ENCODE results near the gene MAP3K14. TPM values are rescaled to one million over a fixed set of nuclear protein-coding genes. Genes with fewer than 3 reads are reported as not detected.

Gene MAP3K14
- total and polyA plus RNA-seq, 4 donors: 2.2 to 9.3 (median 5.3) TPM

GRCh38 chr17:45339646-45340605 lies 23.1 kb upstream of the MAP3K14 start:
- Histone ChIP-seq H3K27ac (ENCODE audit: low read depth, low read length) (no peak overlapping the region), H3K27me3 (ENCODE audit: control insufficient read depth, insufficient read depth, low read length) (no peaks in the 10 kb centered on the region), H3K4me3 (ENCODE audit: low read depth, low read length) (no peak overlapping the region), H3K9me3 (ENCODE audit: control insufficient read depth, insufficient read depth, low read length) (no peaks in the 10 kb centered on the region), H3K36me3 (ENCODE audit: control insufficient read depth, insufficient read depth, low read length) (no peaks in the 10 kb centered on the region), H3K4me1 (ENCODE audit: control insufficient read depth, insufficient read depth, low read length) (peaks cover 12% of the 10 kb centered on the region)
- no peak for DNase-seq (ENCODE audit: low read depth in 4 of 6, low spot score in 6 of 6)
- WGBS (ENCODE audit: insufficient coverage): 92% methylated on average over 7 of the region's 8 CpGs

DNA sequence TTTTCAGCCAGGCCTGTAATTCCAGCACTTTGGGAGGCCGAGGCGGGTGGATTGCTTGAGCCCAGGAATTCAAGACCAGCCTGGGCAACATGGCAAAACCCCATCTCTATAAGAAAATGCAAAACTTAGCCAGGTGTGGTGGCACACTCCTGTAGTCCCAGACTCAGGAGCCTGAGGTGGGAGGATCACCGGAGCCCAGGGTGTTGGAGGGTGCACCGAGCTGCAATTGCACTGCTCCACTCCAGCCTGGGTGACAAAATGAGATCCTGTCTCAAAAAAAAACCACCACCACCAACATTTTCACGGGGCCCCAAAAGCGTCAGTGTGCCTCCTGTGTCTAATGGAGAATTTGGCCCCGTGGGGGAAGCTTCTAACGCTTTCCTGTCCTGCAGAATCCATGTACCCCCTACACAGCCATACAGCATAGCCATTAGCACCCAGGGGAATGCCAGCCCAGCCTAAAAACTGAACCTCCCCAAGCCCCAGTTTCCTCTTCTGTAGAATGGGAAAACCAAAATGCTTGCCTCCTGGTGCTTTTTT lies 22.2 kb upstream of the MAP3K14 start:
- H3K36me3 ChIP-seq (ENCODE audit: control insufficient read depth, insufficient read depth, low read length): no peaks in the 10 kb centered on the region
- H3K4me3 ChIP-seq (ENCODE audit: low read depth, low read length): no peak overlapping the region
- no peaks in the 10 kb centered on the region for H3K9me3 ChIP-seq (ENCODE audit: control insufficient read depth, insufficient read depth, low read length)
- peaks cover 12% of the 10 kb centered on the region for H3K4me1 ChIP-seq (ENCODE audit: control insufficient read depth, insufficient read depth, low read length)
- no peaks in the 10 kb centered on the region for H3K27me3 ChIP-seq (ENCODE audit: control insufficient read depth, insufficient read depth, low read length)
- 88% methylated on average over 3 of the region's 8 CpGs for WGBS (ENCODE audit: insufficient coverage)
- DNase-seq (ENCODE audit: low read depth in 4 of 6, low spot score in 6 of 6): no peak
- H3K27ac ChIP-seq (ENCODE audit: low read depth, low read length): no peak overlapping the region

GRCh38 chr17:45338023-45338781 lies 21.4 kb upstream of the MAP3K14 start:
- H3K27me3 ChIP-seq (ENCODE audit: control insufficient read depth, insufficient read depth, low read length): no peaks in the 10 kb centered on the region
- H3K9me3 ChIP-seq (ENCODE audit: control insufficient read depth, insufficient read depth, low read length): no peaks in the 10 kb centered on the region
- H3K36me3 ChIP-seq (ENCODE audit: control insufficient read depth, insufficient read depth, low read length): no peaks in the 10 kb centered on the region
- no peak for DNase-seq (ENCODE audit: low read depth in 4 of 6, low spot score in 6 of 6)
- H3K27ac ChIP-seq (ENCODE audit: low read depth, low read length): no peak overlapping the region
- H3K4me3 ChIP-seq (ENCODE audit: low read depth, low read length): no peak overlapping the region
- peaks cover 12% of the 10 kb centered on the region for H3K4me1 ChIP-seq (ENCODE audit: control insufficient read depth, insufficient read depth, low read length)
- 85% methylated on average over 10 of the region's 15 CpGs for WGBS (ENCODE audit: insufficient coverage)

DNA sequence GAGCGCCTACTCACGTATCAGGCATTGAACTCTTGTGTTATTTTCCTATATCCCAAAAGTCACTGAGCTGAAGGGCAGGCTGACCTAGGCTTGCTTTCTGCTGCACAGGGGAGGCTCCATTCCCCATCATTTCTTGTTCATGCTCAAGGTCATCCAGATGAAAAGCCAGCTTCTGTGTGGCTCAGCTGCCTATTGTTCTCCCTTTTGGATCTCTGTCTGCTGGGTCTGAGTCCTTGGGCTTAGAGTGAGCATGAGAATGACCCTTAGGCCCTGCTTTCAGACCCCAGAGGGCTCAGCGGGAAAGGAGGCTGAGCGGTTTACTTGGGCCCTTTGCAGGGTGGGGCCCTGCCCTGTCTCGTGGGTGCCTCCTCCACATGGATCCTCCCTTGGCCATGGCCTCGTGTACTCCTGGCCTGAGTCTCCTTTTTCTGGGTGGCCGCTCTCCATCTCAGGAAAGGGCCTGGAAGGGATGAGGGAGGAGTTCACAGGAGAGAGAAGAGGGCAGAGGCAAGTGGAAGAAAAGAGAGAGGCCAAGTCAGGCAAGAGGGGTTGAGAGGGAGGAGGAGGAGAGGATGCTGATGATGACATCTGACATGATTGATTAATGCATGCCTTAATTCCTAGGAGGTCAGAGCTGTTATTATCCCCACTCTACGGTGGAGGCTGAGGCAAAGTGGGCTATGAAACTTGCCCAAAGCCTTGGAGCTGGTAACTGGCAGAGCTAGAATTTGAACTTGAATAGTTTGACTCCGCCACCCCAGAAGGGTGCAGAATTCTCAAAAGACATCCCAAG lies 19.8 kb upstream of the MAP3K14 start:
- no peak overlapping the region for H3K27ac ChIP-seq (ENCODE audit: low read depth, low read length)
- 84% methylated on average over 9 of the region's 9 CpGs for WGBS (ENCODE audit: insufficient coverage)
- H3K36me3 ChIP-seq (ENCODE audit: control insufficient read depth, insufficient read depth, low read length): no peaks in the 10 kb centered on the region
- H3K9me3 ChIP-seq (ENCODE audit: control insufficient read depth, insufficient read depth, low read length): no peaks in the 10 kb centered on the region
- no peaks in the 10 kb centered on the region for H3K27me3 ChIP-seq (ENCODE audit: control insufficient read depth, insufficient read depth, low read length)
- peaks cover 7% of the 10 kb centered on the region for H3K4me1 ChIP-seq (ENCODE audit: control insufficient read depth, insufficient read depth, low read length)
- H3K4me3 ChIP-seq (ENCODE audit: low read depth, low read length): no peak overlapping the region
- DNase-seq (ENCODE audit: low read depth in 4 of 6, low spot score in 6 of 6): no peak

- H3K9me3 ChIP-seq (ENCODE audit: control insufficient read depth, insufficient read depth, low read length): no peaks in the 10 kb centered on the region
- H3K27me3 ChIP-seq (ENCODE audit: control insufficient read depth, insufficient read depth, low read length): no peaks in the 10 kb centered on the region
- no peak overlapping the region for H3K4me3 ChIP-seq (ENCODE audit: low read depth, low read length)
- peaks cover 5% of the 10 kb centered on the region for H3K4me1 ChIP-seq (ENCODE audit: control insufficient read depth, insufficient read depth, low read length)
- no peak overlapping the region for H3K27ac ChIP-seq (ENCODE audit: low read depth, low read length)
- no peaks in the 10 kb centered on the region for H3K36me3 ChIP-seq (ENCODE audit: control insufficient read depth, insufficient read depth, low read length)
- 80% methylated on average over 4 of the region's 5 CpGs for WGBS (ENCODE audit: insufficient coverage)
- DNase-seq (ENCODE audit: low read depth in 4 of 6, low spot score in 6 of 6): no peak
Measured at GRCh38 chr17:45335721-45336120, 18.9 kb upstream of the MAP3K14 start.

DNA sequence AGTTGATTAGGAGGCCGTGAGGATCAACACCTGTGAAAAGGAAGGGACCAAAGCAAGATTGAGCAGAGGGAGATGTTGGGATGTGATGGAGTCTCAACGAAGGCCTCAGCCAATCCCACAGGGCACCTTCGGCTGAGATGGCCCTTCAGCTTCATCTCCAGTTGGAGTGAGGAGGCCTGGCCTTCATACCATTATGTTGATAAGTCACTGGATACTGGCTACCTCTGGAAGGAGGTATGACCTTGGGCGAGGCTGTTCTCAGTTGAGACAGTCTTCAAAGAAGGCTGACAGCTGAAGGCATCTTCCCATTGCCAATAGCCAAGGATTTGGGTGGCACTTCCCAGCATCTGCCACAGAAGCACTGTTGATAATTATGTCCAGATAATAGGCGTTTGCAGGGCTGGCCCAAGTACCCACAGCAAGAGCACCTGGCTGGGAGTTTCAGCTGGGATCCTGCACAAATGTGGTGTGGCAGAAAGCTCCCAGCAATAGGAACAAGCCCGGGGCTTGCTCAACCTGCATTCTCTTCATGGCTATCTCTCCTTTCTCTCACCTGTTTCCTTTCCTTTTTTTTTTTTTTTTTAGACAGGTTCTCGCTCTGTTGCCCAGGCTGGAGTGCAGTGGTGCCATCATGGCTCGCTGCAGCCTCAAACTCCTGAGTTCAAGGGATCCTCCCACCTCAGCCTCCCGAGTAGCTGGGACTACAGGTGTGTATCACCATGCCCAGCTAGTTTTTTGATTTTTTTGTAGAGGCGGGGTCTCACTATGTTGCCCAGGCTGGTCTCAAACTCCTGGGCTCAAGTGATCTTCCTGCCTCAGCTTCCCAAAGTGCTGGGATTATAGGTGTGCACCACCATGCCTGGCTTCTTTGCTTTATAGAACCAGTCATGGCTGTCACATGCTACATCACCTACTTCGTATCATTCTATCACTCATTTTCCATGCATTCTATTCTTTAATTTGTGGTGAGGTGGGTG lies 18.2 kb upstream of the MAP3K14 start:
- 86% methylated on average over 7 of the region's 11 CpGs for WGBS (ENCODE audit: insufficient coverage)
- DNase-seq (ENCODE audit: low read depth in 4 of 6, low spot score in 6 of 6): no peak
- H3K9me3 ChIP-seq (ENCODE audit: control insufficient read depth, insufficient read depth, low read length): no peaks in the 10 kb centered on the region
- no peaks in the 10 kb centered on the region for H3K36me3 ChIP-seq (ENCODE audit: control insufficient read depth, insufficient read depth, low read length)
- no peak overlapping the region for H3K4me3 ChIP-seq (ENCODE audit: low read depth, low read length)
- no peak overlapping the region for H3K27ac ChIP-seq (ENCODE audit: low read depth, low read length)
- H3K27me3 ChIP-seq (ENCODE audit: control insufficient read depth, insufficient read depth, low read length): no peaks in the 10 kb centered on the region
- H3K4me1 ChIP-seq (ENCODE audit: control insufficient read depth, insufficient read depth, low read length): peaks cover 5% of the 10 kb centered on the region

DNA sequence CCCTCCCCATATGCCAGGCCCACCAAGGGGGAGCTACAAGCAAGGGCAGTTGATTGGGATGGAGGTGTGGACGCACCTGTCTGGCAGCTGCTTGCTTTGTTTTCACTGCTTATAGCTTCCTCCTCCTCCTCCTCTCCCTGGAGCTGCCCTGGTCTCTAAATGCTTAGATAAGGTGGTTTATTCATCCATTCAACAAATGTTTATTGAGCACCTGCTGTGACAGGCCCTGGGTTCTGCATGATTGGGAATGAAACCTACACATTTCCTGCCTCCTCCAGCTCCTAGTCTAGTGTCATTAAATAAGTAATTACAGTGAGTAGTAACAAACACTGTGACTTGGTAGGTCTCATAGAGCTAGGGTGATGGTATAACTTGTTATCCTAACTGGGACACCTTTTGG lies 17.4 kb upstream of the MAP3K14 start:
- WGBS (ENCODE audit: insufficient coverage): no CpG with 5 or more reads among the region's 1 CpG
- H3K27ac ChIP-seq (ENCODE audit: low read depth, low read length): no peak overlapping the region
- DNase-seq (ENCODE audit: low read depth in 4 of 6, low spot score in 6 of 6): peak in 1 of 6 donors; percentile 34

GRCh38 chr17:45333702-45334092 lies 16.9 kb upstream of the MAP3K14 start:
- H3K4me1 ChIP-seq (ENCODE audit: control insufficient read depth, insufficient read depth, low read length): peaks cover 5% of the 10 kb centered on the region
- H3K9me3 ChIP-seq (ENCODE audit: control insufficient read depth, insufficient read depth, low read length): no peaks in the 10 kb centered on the region
- WGBS (ENCODE audit: insufficient coverage): no CpG with 5 or more reads among the region's 4 CpGs
- no peaks in the 10 kb centered on the region for H3K36me3 ChIP-seq (ENCODE audit: control insufficient read depth, insufficient read depth, low read length)
- H3K27ac ChIP-seq (ENCODE audit: low read depth, low read length): no peak overlapping the region
- DNase-seq (ENCODE audit: low read depth in 4 of 6, low spot score in 6 of 6): no peak
- no peaks in the 10 kb centered on the region for H3K27me3 ChIP-seq (ENCODE audit: control insufficient read depth, insufficient read depth, low read length)
- H3K4me3 ChIP-seq (ENCODE audit: low read depth, low read length): no peak overlapping the region

More for the DNA sequence above, 17.4 kb upstream of the MAP3K14 start:
- H3K4me3 ChIP-seq (ENCODE audit: low read depth, low read length): no peak overlapping the region
- no peaks in the 10 kb centered on the region for H3K36me3 ChIP-seq (ENCODE audit: control insufficient read depth, insufficient read depth, low read length)
- H3K9me3 ChIP-seq (ENCODE audit: control insufficient read depth, insufficient read depth, low read length): no peaks in the 10 kb centered on the region
- peaks cover 5% of the 10 kb centered on the region for H3K4me1 ChIP-seq (ENCODE audit: control insufficient read depth, insufficient read depth, low read length)
- H3K27me3 ChIP-seq (ENCODE audit: control insufficient read depth, insufficient read depth, low read length): no peaks in the 10 kb centered on the region
